HepG2 (cell line): ENCODE results near the gene KIF22. TPM values are rescaled to one million over a fixed set of nuclear protein-coding genes. Genes with fewer than 3 reads are reported as not detected.
A peak's percentile ranks its signal among the peaks of the same experiment; 100 is the strongest.

Source experiments
- ARNT ChIP-seq: fragments of 450-650 bp; IDR thresholded peaks from 2 replicates; pipeline ENCODE4 v1.6.1; 2017
- ATF7 ChIP-seq, 2 experiments: fragments of 450-650 bp in 1 of 2; sonication (generic) in 1 of 2; formaldehyde crosslinking in 1 of 2; IDR thresholded peaks; 2 replicates each; pipeline versions ENCODE4 v1.4.0 to v1.6.1; 2016 to 2020; ENCODE audit warnings: antibody characterized with exemption in 1 of 2, mild to moderate bottlenecking in 1 of 2, missing genetic modification reagents in 1 of 2
- CREB1 ChIP-seq, 2 experiments: fragments of 450-650 bp in 1 of 2; IDR thresholded peaks; 2 replicates each; pipeline ENCODE4 v1.6.1; 2016 to 2017; ENCODE audit warnings: control low read depth in 1 of 2, mild to moderate bottlenecking in 1 of 2, missing compliant biosample characterization in 1 of 2, missing genetic modification characterization in 1 of 2
- FOXP1 ChIP-seq, 2 experiments: fragments of 450-650 bp in 1 of 2; IDR thresholded peaks; 2 replicates each; pipeline ENCODE4 v1.6.1; 2017 to 2018; ENCODE audit warnings: antibody characterized with exemption in 1 of 2
- HOXD1 ChIP-seq: sonication (generic); formaldehyde crosslinking; IDR thresholded peaks from 2 replicates; pipeline ENCODE4 v1.5.0; 2020; ENCODE audit warnings: missing genetic modification reagents
- JDP2 ChIP-seq: sonication (generic); formaldehyde crosslinking; IDR thresholded peaks from 2 replicates; pipeline ENCODE4 v1.8.1; 2022; ENCODE audit warnings: missing genetic modification reagents, borderline replicate concordance
- JUND ChIP-seq: sonication (generic); formaldehyde crosslinking; IDR thresholded peaks from 2 replicates; pipeline ENCODE4 v1.8.0; 2022; ENCODE audit warnings: mild to moderate bottlenecking, missing genetic modification reagents
- KAT8 ChIP-seq: IDR thresholded peaks from 2 replicates; pipeline ENCODE4 v1.6.1; 2016; ENCODE audit warnings: missing genetic modification reagents, missing compliant biosample characterization
- MEIS2 ChIP-seq: sonication (generic); formaldehyde crosslinking; IDR thresholded peaks from 2 replicates; pipeline ENCODE4 v1.9.0; 2021; ENCODE audit warnings: mild to moderate bottlenecking, missing genetic modification reagents
- NFE2 ChIP-seq: sonication (generic); formaldehyde crosslinking; IDR thresholded peaks from 2 replicates; pipeline ENCODE4 v1.4.0; 2020; ENCODE audit warnings: missing genetic modification reagents
- PHF21A ChIP-seq: sonication (generic); formaldehyde crosslinking; IDR thresholded peaks from 2 replicates; pipeline ENCODE4 v1.5.0; 2020; ENCODE audit warnings: mild to moderate bottlenecking, missing genetic modification reagents
- REL ChIP-seq: sonication (generic); formaldehyde crosslinking; conservative IDR thresholded peaks from 2 replicates; pipeline ENCODE4 v1.8.0; 2022; ENCODE audit warnings: mild to moderate bottlenecking, missing genetic modification reagents, moderate library complexity
- RFX5 ChIP-seq: IDR thresholded peaks from 2 replicates; pipeline ENCODE4 v1.6.1; 2011; ENCODE audit warnings: low read depth, low read length, improper control_type of control experiment
- RFXAP ChIP-seq: sonication (generic); formaldehyde crosslinking; IDR thresholded peaks from 2 replicates; pipeline ENCODE4 v1.4.0; 2020; ENCODE audit warnings: missing genetic modification reagents, borderline replicate concordance
- RXRA ChIP-seq: sonication (generic); formaldehyde crosslinking; IDR thresholded peaks from 2 replicates; pipeline ENCODE4 v1.5.1; 2020; ENCODE audit warnings: missing genetic modification reagents
- TAF15 ChIP-seq: fragments of 200-400 bp; formaldehyde crosslinking; IDR thresholded peaks from one replicate; pipeline ENCODE4 v1.6.1; 2018; ENCODE audit warnings: mild to moderate bottlenecking, low read depth, low read length; ENCODE audit not compliant: poor library complexity, severe bottlenecking
- TBX2 ChIP-seq: sonication (generic); formaldehyde crosslinking; IDR thresholded peaks from 2 replicates; pipeline ENCODE4 v1.5.0; 2020; ENCODE audit warnings: missing genetic modification reagents, mild to moderate bottlenecking, borderline replicate concordance
- ZBTB20 ChIP-seq: sonication (generic); formaldehyde crosslinking; IDR thresholded peaks from 2 replicates; pipeline ENCODE4 v1.8.1; 2023; ENCODE audit warnings: missing genetic modification reagents, low read depth, mild to moderate bottlenecking, borderline replicate concordance
- ZNF180 ChIP-seq: sonication (generic); formaldehyde crosslinking; IDR thresholded peaks from 2 replicates; pipeline ENCODE4 v1.4.0; 2020; ENCODE audit warnings: low read depth, missing genetic modification reagents, borderline replicate concordance
- ZNF251 ChIP-seq: sonication (generic); formaldehyde crosslinking; IDR thresholded peaks from 2 replicates; pipeline ENCODE4 v1.9.0; 2021; ENCODE audit warnings: mild to moderate bottlenecking, missing genetic modification reagents
- ZNF282 ChIP-seq: fragments of 450-650 bp; IDR thresholded peaks from 2 replicates; pipeline ENCODE4 v1.6.1; 2018; ENCODE audit not compliant: partially characterized antibody
- ZNF431 ChIP-seq: sonication (generic); formaldehyde crosslinking; IDR thresholded peaks from 2 replicates; pipeline ENCODE4 v1.9.0; 2022; ENCODE audit warnings: missing genetic modification reagents, low read depth, mild to moderate bottlenecking, borderline replicate concordance
- ZNF513 ChIP-seq: sonication (generic); formaldehyde crosslinking; conservative IDR thresholded peaks from 2 replicates; pipeline ENCODE4 v1.5.0; 2020; ENCODE audit warnings: missing genetic modification reagents
- ZNF549 ChIP-seq: sonication (generic); formaldehyde crosslinking; IDR thresholded peaks from 2 replicates; pipeline ENCODE4 v1.5.0; 2020; ENCODE audit warnings: missing genetic modification reagents
- ZNF550 ChIP-seq: sonication (generic); formaldehyde crosslinking; IDR thresholded peaks from 2 replicates; pipeline ENCODE4 v1.4.0; 2020; ENCODE audit warnings: mild to moderate bottlenecking, missing genetic modification reagents, borderline replicate concordance
- ZNF644 ChIP-seq: IDR thresholded peaks from 2 replicates; pipeline ENCODE4 v1.6.1; 2016; ENCODE audit warnings: low read depth
- polyA plus RNA-seq, 8 experiments: library from polyadenylated mRNA; depleted of rRNA in 3 of 8; stranded (reverse) in 7 of 8; unstranded in 1 of 8; fragments of >200 nt; fragmentation: Illumina TruSeq in 4 of 8; extraction: Trizol in 4 of 8; gene quantifications; 2 replicates each; pipeline versions ENCODE4 v1.2.1 to v1.2.3, GENCODE V29; 2011 to 2016; ENCODE audit warnings: low read depth in 4 of 8, missing spikeins in 1 of 8, mixed read lengths in 1 of 8; ENCODE audit not compliant: insufficient read depth in 1 of 8
- total RNA-seq, 5 experiments: library from RNA; depleted of rRNA; stranded (reverse); fragments of >200 nt; fragmentation: Illumina TruSeq; extraction: Trizol; gene quantifications; 2 replicates each; pipeline ENCODE4 v1.2.3, GENCODE V29; 2016; ENCODE audit warnings: low read depth in 1 of 5
- TF ChIP-seq, protein P1 (sequence below): sonication (generic); formaldehyde crosslinking; IDR thresholded peaks from 2 replicates; pipeline ENCODE4 v1.5.1; 2020; ENCODE audit warnings: missing genetic modification reagents, mild to moderate bottlenecking, borderline replicate concordance

The KIF22 gene
- total and polyA plus RNA-seq, 2 of the 13 experiments (the other 11 are each of a cell fraction or from before 2014, with no cell fraction given): 95.8 to 118 TPM

DNA sequence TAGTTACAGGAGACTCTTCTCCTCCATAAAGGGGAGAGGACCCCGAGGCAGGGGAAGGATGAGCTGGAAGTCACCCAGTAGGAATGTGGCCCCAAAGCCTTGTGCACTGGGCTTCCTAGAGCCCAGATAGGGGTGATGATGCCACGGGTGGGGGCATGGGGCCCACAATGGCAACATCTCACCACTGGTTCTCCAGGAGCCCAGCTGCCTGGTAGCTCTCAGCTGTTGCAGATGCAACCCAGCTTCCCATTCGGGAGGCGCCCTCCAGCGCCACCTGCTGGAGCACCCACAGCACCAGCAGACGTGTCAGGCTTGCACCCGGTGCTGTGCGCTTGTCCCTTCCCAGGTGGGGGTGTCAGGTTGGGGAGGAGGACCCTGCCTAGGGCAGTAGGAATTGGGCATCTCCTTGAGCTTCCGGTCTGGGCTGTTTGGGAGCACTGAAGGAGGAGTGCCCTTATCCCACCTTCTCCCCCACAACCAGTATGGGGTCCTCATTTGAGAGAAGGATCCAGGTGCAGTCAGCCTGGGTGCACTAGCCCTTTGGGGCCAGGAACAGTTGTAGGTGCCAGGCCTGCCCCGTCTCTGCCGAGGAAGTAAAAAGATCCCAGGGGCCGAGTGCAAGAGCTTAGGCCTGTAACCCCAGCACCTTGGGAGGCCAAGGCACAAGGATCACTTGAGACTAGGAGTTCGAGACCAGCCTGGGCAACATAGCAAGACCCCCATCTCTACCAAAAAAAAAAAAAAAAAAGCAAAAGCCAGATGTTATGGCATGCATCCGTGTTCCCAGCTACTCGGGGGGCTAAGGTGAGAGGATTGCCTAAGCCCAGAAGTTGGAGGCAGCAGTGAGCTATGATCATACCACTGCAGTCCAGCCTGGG lies 58.1 kb downstream of the KIF22 start (continued):
- TF ChIP-seq JDP2 (no peak), ZNF180 (CRISPR knock-in tag) (no peak), FOXP1 (IDR thresholded peaks at IDR 0.05) (no peak), FOXP1 (CRISPR knock-in tag; IDR thresholded peaks at IDR 0.05) (no peak), MEIS2 (CRISPR knock-in tag) (peak; percentile 35; the same call in 1 of the 2 replicates), PHF21A (CRISPR knock-in tag) (no peak), KAT8 (CRISPR knock-in tag) (peak; percentile 51; the same call in 1 of the 2 replicates), TAF15 (no peak), JUND (CRISPR knock-in tag) (no peak), ZNF251 (no peak), ARNT (no peak), REL (CRISPR knock-in tag) (no peak), HOXD1 (CRISPR knock-in tag) (0 out of 2 replicates have a peak, but pooled peaks have one; percentile 39), ZNF431 (CRISPR knock-in tag) (no peak), RFX5 (no peak), RXRA (CRISPR knock-in tag) (peak; percentile 41; the same call in 1 of the 2 replicates), ZNF549 (CRISPR knock-in tag) (no peak), ZBTB20 (no peak), TBX2 (CRISPR knock-in tag) (peak; percentile 54; the same call in 1 of the 2 replicates), ZNF550 (0 out of 2 replicates have a peak, but pooled peaks have one; percentile 47), NFE2 (CRISPR knock-in tag) (no peak), ZNF644 (CRISPR knock-in tag) (no peak), CREB1 (IDR thresholded peaks at IDR 0.05) (no peak), CREB1 (CRISPR knock-in tag; IDR thresholded peaks at IDR 0.05) (no peak), RFXAP (CRISPR knock-in tag) (no peak), ZNF513 (CRISPR knock-in tag) (no peak), ATF7 (IDR thresholded peaks at IDR 0.05) (no peak), ATF7 (CRISPR knock-in tag; IDR thresholded peaks at IDR 0.05) (0 out of 2 replicates have a peak, but pooled peaks have one; percentile 8), ZNF282 (no peak)
- TF ChIP-seq, protein P1, sequence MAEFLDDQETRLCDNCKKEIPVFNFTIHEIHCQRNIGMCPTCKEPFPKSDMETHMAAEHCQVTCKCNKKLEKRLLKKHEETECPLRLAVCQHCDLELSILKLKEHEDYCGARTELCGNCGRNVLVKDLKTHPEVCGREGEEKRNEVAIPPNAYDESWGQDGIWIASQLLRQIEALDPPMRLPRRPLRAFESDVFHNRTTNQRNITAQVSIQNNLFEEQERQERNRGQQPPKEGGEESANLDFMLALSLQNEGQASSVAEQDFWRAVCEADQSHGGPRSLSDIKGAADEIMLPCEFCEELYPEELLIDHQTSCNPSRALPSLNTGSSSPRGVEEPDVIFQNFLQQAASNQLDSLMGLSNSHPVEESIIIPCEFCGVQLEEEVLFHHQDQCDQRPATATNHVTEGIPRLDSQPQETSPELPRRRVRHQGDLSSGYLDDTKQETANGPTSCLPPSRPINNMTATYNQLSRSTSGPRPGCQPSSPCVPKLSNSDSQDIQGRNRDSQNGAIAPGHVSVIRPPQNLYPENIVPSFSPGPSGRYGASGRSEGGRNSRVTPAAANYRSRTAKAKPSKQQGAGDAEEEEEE (CRISPR knock-in tag): no peak
